Epithelial cell of proximal tubule (primary cell): Measurements from ENCODE around the gene COL5A2. TPM values are rescaled to one million over a fixed set of nuclear protein-coding genes. Genes with fewer than 3 reads are reported as not detected.

Source experiments
- DNase-seq: peaks from one replicate; pipeline ENCODE4 v3.0.0-alpha.2; 2011; ENCODE audit warnings: low read depth
- H3K4me3 ChIP-seq: 2 replicates; pipeline ENCODE4 v1.5.1; 2011; ENCODE audit warnings: low read depth, mild to moderate bottlenecking, low read length
- total RNA-seq: library from RNA; depleted of rRNA; stranded (reverse); fragments of >200 nt; gene quantifications from 2 replicates; pipeline ENCODE4 v1.2.3, GENCODE V29; 2015
- TF ChIP-seq, protein P1 (sequence below): conservative IDR thresholded peaks from 2 replicates; pipeline ENCODE4 v1.5.1; 2012; ENCODE audit warnings: low read depth, mild to moderate bottlenecking, low read length

COL5A2 gene
- 32.7 and 82.1 TPM in 2 replicates for total RNA-seq

DNA sequence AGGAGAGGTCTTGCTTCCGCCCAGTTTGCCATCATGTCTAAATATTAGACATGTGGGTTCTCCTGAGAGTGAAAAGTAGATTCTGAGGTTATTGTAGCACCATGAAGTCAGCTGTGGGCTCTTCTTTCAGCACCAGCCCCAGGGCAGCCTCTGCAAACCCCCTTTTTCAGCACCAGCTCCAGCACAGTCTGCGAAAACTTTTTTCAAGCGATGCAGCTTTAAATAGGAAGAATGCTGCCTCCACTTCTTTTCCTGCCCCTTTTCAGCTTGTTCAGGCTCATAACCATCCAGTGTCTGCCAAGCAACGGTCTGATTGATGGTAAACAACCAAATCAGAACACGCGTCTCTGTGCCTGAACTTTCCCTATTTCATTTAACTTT lies at the start of gene COL5A2:
Gene COL5A2 (minus strand): TSS at position 192 of the 381 bp plus-strand sequence. CDS start 157 bp downstream, at position 35.
- peak within 1 kb of the TSS; percentile 56 for H3K4me3 ChIP-seq
- DNase-seq: peak; percentile 10
- TF ChIP-seq, protein P1, sequence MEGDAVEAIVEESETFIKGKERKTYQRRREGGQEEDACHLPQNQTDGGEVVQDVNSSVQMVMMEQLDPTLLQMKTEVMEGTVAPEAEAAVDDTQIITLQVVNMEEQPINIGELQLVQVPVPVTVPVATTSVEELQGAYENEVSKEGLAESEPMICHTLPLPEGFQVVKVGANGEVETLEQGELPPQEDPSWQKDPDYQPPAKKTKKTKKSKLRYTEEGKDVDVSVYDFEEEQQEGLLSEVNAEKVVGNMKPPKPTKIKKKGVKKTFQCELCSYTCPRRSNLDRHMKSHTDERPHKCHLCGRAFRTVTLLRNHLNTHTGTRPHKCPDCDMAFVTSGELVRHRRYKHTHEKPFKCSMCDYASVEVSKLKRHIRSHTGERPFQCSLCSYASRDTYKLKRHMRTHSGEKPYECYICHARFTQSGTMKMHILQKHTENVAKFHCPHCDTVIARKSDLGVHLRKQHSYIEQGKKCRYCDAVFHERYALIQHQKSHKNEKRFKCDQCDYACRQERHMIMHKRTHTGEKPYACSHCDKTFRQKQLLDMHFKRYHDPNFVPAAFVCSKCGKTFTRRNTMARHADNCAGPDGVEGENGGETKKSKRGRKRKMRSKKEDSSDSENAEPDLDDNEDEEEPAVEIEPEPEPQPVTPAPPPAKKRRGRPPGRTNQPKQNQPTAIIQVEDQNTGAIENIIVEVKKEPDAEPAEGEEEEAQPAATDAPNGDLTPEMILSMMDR: no peak

DNA sequence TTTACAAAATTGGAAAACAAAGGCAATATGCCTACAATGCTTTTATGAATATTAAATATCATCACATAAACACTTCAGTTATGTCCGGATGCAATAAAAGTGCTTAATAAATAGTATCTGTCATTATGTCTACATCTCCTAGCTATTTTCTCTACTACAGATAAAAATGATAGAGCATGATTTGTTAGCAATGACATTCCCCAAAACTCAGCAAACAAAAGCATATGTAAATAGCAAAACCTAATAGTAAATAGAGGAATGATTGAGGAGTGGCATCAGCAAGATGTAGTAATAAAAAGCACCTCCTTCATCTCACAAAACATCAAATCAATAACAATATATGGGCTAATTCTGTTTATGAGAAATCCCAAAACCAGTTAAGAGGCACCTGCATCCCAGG lies 46.5 kb upstream of the COL5A2 start:
- TF ChIP-seq, protein P1: no peak
- no peak overlapping the region for H3K4me3 ChIP-seq
- DNase-seq: no peak

DNA sequence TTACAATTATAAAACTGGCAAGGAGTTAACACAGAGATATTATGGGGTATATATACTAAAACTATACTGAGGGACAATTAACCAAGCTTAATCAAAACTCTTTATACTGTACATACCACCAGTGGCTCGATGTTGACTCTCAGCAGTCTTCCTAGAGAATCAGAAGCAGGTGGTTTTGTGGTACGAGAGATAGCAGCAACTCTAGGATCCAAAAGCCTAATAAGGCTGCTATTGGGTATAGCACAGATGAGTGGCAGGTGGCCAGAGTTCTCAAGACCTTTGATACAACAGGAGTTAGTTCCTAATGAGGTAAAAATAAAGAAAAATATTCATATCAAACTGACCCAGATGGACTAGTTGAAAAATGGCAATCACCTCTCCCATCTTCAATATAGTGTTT lies 45.5 kb upstream of the COL5A2 start:
- no peak for DNase-seq
- TF ChIP-seq, protein P1: no peak
- no peak overlapping the region for H3K4me3 ChIP-seq

DNA sequence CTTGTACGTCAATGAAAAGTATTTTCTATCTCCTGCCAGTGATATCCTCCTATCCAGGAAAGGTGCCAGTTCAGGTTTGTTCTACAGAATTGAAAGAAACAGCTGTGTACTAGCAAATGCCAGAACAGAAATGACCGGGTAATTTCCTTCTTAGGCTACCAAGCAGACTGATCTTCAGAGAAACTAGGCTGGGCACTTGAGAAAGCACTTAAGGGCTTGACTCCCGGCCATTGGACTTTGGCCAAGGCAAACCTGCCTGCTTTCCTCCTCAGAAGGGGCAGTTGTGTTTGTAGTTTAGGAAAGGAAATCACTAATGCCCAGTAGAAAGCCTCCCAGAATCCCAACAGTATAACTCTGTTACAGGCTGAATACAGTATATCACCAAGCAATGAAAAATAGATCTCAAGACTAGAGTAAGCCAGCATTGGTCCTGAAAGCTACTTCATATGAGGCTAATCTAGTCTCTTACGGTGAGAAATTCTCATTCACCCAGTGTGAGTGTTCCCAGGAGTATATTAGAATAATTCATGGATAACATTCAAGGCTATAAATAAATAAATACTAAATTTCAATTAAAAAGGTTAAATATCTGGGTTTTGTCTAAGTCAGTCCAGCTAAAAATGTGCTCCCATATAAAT lies 43.0 kb upstream of the COL5A2 start:
- DNase-seq: no peak
- TF ChIP-seq, protein P1: no peak
- H3K4me3 ChIP-seq: no peak overlapping the region

DNA sequence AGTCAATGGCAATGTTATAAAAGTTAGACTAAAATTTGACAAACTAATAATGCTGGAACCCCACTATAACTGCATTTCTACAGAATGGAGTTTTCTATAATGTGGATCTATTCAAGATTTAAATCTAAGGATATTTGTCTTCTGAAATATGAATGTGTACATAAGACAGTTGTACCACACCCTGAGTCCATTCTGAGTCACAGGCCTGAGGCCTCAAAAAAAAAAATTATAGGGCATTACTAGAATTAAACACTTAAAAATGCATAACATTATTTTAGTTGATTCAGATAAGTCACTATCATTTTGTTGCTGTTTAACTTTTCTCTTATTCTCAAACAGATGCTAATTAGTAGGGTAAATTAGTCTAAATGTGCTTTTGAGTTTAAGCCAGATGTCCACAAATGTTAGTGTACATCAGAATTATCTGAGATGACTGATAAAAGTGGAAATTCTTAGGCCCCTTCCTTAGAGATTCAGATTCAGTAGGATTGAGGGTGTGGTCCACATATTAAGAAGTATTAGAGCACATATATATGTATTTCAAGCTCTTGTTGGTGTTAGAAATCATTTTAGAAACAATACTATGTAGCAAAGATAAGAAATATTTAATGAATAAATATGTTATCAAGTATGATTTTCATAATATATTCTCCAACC lies 42.4 kb upstream of the COL5A2 start:
- no peak for DNase-seq
- H3K4me3 ChIP-seq: no peak overlapping the region
- TF ChIP-seq, protein P1: no peak

DNA sequence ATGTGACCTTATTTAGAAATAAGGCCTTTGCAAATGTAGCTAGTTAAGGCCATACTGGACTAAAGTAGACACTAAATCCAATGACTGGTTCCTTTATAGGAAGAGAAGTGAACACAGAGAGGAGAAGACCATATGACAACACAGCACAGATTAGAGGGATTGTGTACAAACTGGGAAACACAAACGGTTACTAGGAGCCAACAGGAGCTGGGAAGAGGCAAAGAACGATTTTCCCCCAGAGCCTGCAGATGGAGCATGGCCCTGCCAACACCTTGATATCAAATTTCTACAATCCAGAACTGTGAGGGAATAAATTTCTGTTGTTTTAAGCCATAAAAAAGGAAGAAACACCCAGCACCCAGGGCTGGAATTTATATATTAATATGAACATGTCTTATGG lies 38.7 kb upstream of the COL5A2 start:
- TF ChIP-seq, protein P1: no peak

DNA sequence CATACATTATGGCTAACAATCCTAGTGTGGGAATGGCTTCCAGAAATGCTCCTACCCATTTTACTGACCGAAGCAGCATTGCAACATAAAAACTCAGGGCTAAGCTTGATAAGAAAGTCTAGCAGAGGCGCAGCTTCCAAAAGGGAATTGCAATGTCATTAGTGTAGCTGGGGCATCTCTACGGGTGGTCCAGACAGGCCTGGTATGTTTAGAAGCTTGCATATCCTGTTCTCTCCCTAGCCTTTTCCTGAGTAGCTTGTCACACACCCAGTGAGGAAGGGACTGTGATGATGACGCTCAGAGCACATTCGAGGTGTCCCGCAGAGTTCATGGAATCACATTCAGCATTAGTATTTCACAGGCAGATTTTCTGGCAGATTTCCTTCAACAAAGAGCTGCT lies 38.0 kb upstream of the COL5A2 start:
- H3K4me3 ChIP-seq: no peak overlapping the region
- TF ChIP-seq, protein P1: no peak
- no peak for DNase-seq

More for the DNA sequence above, 38.7 kb upstream of the COL5A2 start:
- no peak for DNase-seq
- no peak overlapping the region for H3K4me3 ChIP-seq
